Muscle of leg (tissue), 11 donors: ENCODE results near the gene ZNF808. TPM values are rescaled to one million over a fixed set of nuclear protein-coding genes. Genes with fewer than 3 reads are reported as not detected.
"Not testable (repeated sequence)": the region's sequence is repeated elsewhere in the genome, so short reads cannot be mapped to it uniquely, and the experiment has no call there.

Experiments
- DNase-seq: peaks from one replicate; pipeline ENCODE4 v3.0.0; 2013
- H3K27ac ChIP-seq: one replicate; pipeline ENCODE4 v1.5.1; 2013; ENCODE audit warnings: mild to moderate bottlenecking, low read length, control low read depth
- H3K27me3 ChIP-seq: one replicate; pipeline ENCODE4 v1.6.1; 2013; ENCODE audit warnings: low read length; ENCODE audit not compliant: control insufficient read depth, insufficient read depth
- H3K36me3 ChIP-seq: one replicate; pipeline ENCODE4 v1.6.1; 2013; ENCODE audit warnings: low read length; ENCODE audit not compliant: control insufficient read depth, insufficient read depth
- H3K4me1 ChIP-seq: one replicate; pipeline ENCODE4 v1.6.1; 2013; ENCODE audit warnings: low read length; ENCODE audit not compliant: control insufficient read depth, insufficient read depth
- H3K4me3 ChIP-seq: one replicate; pipeline ENCODE4 v1.5.1; 2013; ENCODE audit warnings: low read length, control low read depth
- H3K9me3 ChIP-seq: replicated peaks from 2 replicates; pipeline ENCODE4 v1.6.1; 2013; ENCODE audit warnings: low read depth, low read length; ENCODE audit not compliant: control insufficient read depth
- WGBS: methylation state at CpG from one replicate; pipeline ENCODE4 v1.1.5; 2013; ENCODE audit warnings: missing lambda C conversion rate; ENCODE audit not compliant: insufficient coverage; 5-methylcytosine and 5-hydroxymethylcytosine counted together
- polyA plus RNA-seq, 8 donors: library from polyadenylated mRNA; unstranded; fragments of 120-200 nt; gene quantifications; one replicate each; pipeline versions ENCODE4 v1.2.1 to v1.2.3, GENCODE V29; 2013; ENCODE audit warnings: inconsistent platforms in 1 of 8, low replicate concordance in 1 of 8; ENCODE audit not compliant: insufficient read length in 8 of 8, insufficient read depth in 1 of 8
- total RNA-seq: library from RNA; stranded (reverse); fragments of 120-200 nt; gene quantifications from one replicate; pipeline ENCODE4 v1.2.4, GENCODE V29; 2013

The ZNF808 gene
- total and polyA plus RNA-seq, 9 donors = 3.6 to 15.9 (median 5.7) TPM

GRCh38 chr19:52500991-52501390, 26.5 kb upstream of the ZNF808 start:
- H3K4me3 ChIP-seq, H3K9me3 ChIP-seq, H3K27ac ChIP-seq, DNase-seq, H3K27me3 ChIP-seq, H3K4me1 ChIP-seq, H3K36me3 ChIP-seq: not testable (repeated sequence)
- 85% methylated on average over 10 of the region's 12 CpGs for WGBS

GRCh38 chr19:52507266-52507665, 20.2 kb upstream of the ZNF808 start:
- WGBS = 100% methylated on average over 2 of the region's 5 CpGs

GRCh38 chr19:52516191-52516590, 11.3 kb upstream of the ZNF808 start:
- no peak overlapping the region for H3K4me3 ChIP-seq
- H3K9me3 ChIP-seq = no peaks in the 10 kb centered on the region
- no peak for DNase-seq
- H3K36me3 ChIP-seq = no peaks in the 10 kb centered on the region
- H3K27ac ChIP-seq = no peak overlapping the region
- H3K27me3 ChIP-seq = no peaks in the 10 kb centered on the region
- WGBS = 75% methylated on average over 4 of the region's 5 CpGs
- H3K4me1 ChIP-seq = no peaks in the 10 kb centered on the region

More at GRCh38 chr19:52507266-52507665, 20.2 kb upstream of the ZNF808 start:
- H3K36me3 ChIP-seq = peaks cover 10% of the 10 kb centered on the region
- no peaks in the 10 kb centered on the region for H3K9me3 ChIP-seq
- no peaks in the 10 kb centered on the region for H3K27me3 ChIP-seq
- no peak overlapping the region for H3K4me3 ChIP-seq
- no peak for DNase-seq
- no peak overlapping the region for H3K27ac ChIP-seq
- H3K4me1 ChIP-seq = no peaks in the 10 kb centered on the region

GRCh38 chr19:52518646-52519045, 8.8 kb upstream of the ZNF808 start:
- Histone ChIP-seq H3K4me3 (no peak overlapping the region), H3K9me3 (no peaks in the 10 kb centered on the region), H3K36me3 (no peaks in the 10 kb centered on the region), H3K27me3 (no peaks in the 10 kb centered on the region), H3K4me1 (no peaks in the 10 kb centered on the region), H3K27ac (no peak overlapping the region)
- no peak for DNase-seq
- WGBS = no CpG with 5 or more reads among the region's 2 CpGs

GRCh38 chr19:52519175-52519574, 8.3 kb upstream of the ZNF808 start:
- not testable (repeated sequence) for H3K4me1 ChIP-seq, DNase-seq, H3K36me3 ChIP-seq, H3K27me3 ChIP-seq, H3K9me3 ChIP-seq, H3K27ac ChIP-seq, H3K4me3 ChIP-seq
- WGBS = 75% methylated on average over 2 of the region's 7 CpGs

- no peaks in the 10 kb centered on the region for H3K4me1 ChIP-seq
- 31% methylated on average over 3 of the region's 4 CpGs for WGBS
- no peaks in the 10 kb centered on the region for H3K27me3 ChIP-seq
- H3K9me3 ChIP-seq = no peaks in the 10 kb centered on the region
- no peaks in the 10 kb centered on the region for H3K36me3 ChIP-seq
- no peak overlapping the region for H3K27ac ChIP-seq
- DNase-seq = no peak
- no peak overlapping the region for H3K4me3 ChIP-seq
Measured at GRCh38 chr19:52520013-52520412, 7.5 kb upstream of the ZNF808 start.

GRCh38 chr19:52522551-52522950, 4.9 kb upstream of the ZNF808 start:
- H3K36me3 ChIP-seq = no peaks in the 10 kb centered on the region
- 100% methylated on average over 1 of the region's 14 CpGs for WGBS
- H3K9me3 ChIP-seq = no peaks in the 10 kb centered on the region
- H3K27ac ChIP-seq = no peak overlapping the region
- no peak overlapping the region for H3K4me3 ChIP-seq
- H3K27me3 ChIP-seq = no peaks in the 10 kb centered on the region
- no peak for DNase-seq
- H3K4me1 ChIP-seq = no peaks in the 10 kb centered on the region

- no peaks in the 10 kb centered on the region for H3K27me3 ChIP-seq
- 94% methylated on average over 16 of the region's 20 CpGs for WGBS
- H3K27ac ChIP-seq = no peak overlapping the region
- no peaks in the 10 kb centered on the region for H3K36me3 ChIP-seq
- H3K4me3 ChIP-seq = no peak overlapping the region
- H3K9me3 ChIP-seq = no peaks in the 10 kb centered on the region
- peaks cover 8% of the 10 kb centered on the region for H3K4me1 ChIP-seq
- no peak for DNase-seq
Measured at GRCh38 chr19:52524086-52524485, 3.4 kb upstream of the ZNF808 start.

- no peaks in the 10 kb centered on the region for H3K36me3 ChIP-seq
- H3K9me3 ChIP-seq = no peaks in the 10 kb centered on the region
- H3K4me3 ChIP-seq = peak overlapping the region; percentile 84
- H3K27ac ChIP-seq = peak overlapping the region; percentile 96
- under 1% methylated on average over 23 of the region's 25 CpGs for WGBS
- H3K27me3 ChIP-seq = no peaks in the 10 kb centered on the region
- H3K4me1 ChIP-seq = peaks cover 8% of the 10 kb centered on the region
- DNase-seq = no peak
Measured at GRCh38 chr19:52527956-52528351, 486 bp downstream of the ZNF808 start.

GRCh38 chr19:52532480-52532879, 5.0 kb downstream of the ZNF808 start:
- Histone ChIP-seq H3K36me3 (no peaks in the 10 kb centered on the region), H3K4me3 (no peak overlapping the region), H3K27ac (no peak overlapping the region), H3K4me1 (peaks cover 17% of the 10 kb centered on the region), H3K9me3 (no peaks in the 10 kb centered on the region), H3K27me3 (no peaks in the 10 kb centered on the region)
- DNase-seq = no peak
- WGBS = no CpG with 5 or more reads among the region's 2 CpGs

GRCh38 chr19:52533901-52534300, 6.4 kb downstream of the ZNF808 start:
- H3K4me1 ChIP-seq = peaks cover 10% of the 10 kb centered on the region
- no peak overlapping the region for H3K4me3 ChIP-seq
- H3K27me3 ChIP-seq = no peaks in the 10 kb centered on the region
- H3K27ac ChIP-seq = no peak overlapping the region
- no CpG with 5 or more reads among the region's 5 CpGs for WGBS
- no peak for DNase-seq
- no peaks in the 10 kb centered on the region for H3K9me3 ChIP-seq
- H3K36me3 ChIP-seq = no peaks in the 10 kb centered on the region
